HG02763 (cell line): ENCODE data around the gene HIF3A.
"Not testable (repeated sequence)": the region's sequence is repeated elsewhere in the genome, so short reads cannot be mapped to it uniquely, and the experiment has no call there.

Experiments used
- ATAC-seq: cut with Tn5 transposase; IDR thresholded peaks from one replicate; pipeline ENCODE4 v1.9.1; 2021; ENCODE audit warnings: mild to moderate bottlenecking, moderate library complexity; ENCODE audit not compliant: unreplicated experiment

Gene HIF3A

GRCh38 chr19:46296722-46297461, at the start of gene HIF3A:
Gene HIF3A, plus strand, starts transcription at chr19:46297042. Its CDS starts 35 bp downstream, at chr19:46297077.
- no peak for ATAC-seq

- no peak for ATAC-seq
Measured at GRCh38 chr19:46250076-46250735, 46.6 kb upstream of the HIF3A start.

- no peak for ATAC-seq
Measured at GRCh38 chr19:46251416-46251815, 45.4 kb upstream of the HIF3A start.

- ATAC-seq, result no peak
Measured at GRCh38 chr19:46254776-46255175, 42.1 kb upstream of the HIF3A start.

GRCh38 chr19:46256855-46257254, 40.0 kb upstream of the HIF3A start:
- no peak for ATAC-seq

GRCh38 chr19:46261501-46261900, 35.3 kb upstream of the HIF3A start:
- ATAC-seq, result not testable (repeated sequence)

- ATAC-seq, result not testable (repeated sequence)
Measured at GRCh38 chr19:46262684-46263296, 34.1 kb upstream of the HIF3A start.

- not testable (repeated sequence) for ATAC-seq
Measured at GRCh38 chr19:46264801-46265200, 32.0 kb upstream of the HIF3A start.

- no peak for ATAC-seq
Measured at GRCh38 chr19:46265217-46265828, 31.5 kb upstream of the HIF3A start.

GRCh38 chr19:46269101-46269500, 27.7 kb upstream of the HIF3A start:
- no peak for ATAC-seq

- ATAC-seq, result no peak
Measured at GRCh38 chr19:46270521-46271256, 26.2 kb upstream of the HIF3A start.

GRCh38 chr19:46271481-46272197, 25.2 kb upstream of the HIF3A start:
- no peak for ATAC-seq

GRCh38 chr19:46273931-46274330, 22.9 kb upstream of the HIF3A start:
- ATAC-seq, result not testable (repeated sequence)

- no peak for ATAC-seq
Measured at GRCh38 chr19:46279177-46279576, 17.7 kb upstream of the HIF3A start.

GRCh38 chr19:46283771-46284170, 13.1 kb upstream of the HIF3A start:
- no peak for ATAC-seq

- ATAC-seq, result no peak
Measured at GRCh38 chr19:46284635-46285034, 12.2 kb upstream of the HIF3A start.

- ATAC-seq, result no peak
Measured at GRCh38 chr19:46287585-46287984, 9.3 kb upstream of the HIF3A start.

GRCh38 chr19:46288896-46289588, 7.8 kb upstream of the HIF3A start:
- no peak for ATAC-seq

- ATAC-seq, result no peak
Measured at GRCh38 chr19:46289724-46290619, 6.9 kb upstream of the HIF3A start.
